Breast epithelium (tissue), 3 donors: ENCODE measurements around the gene ZNF132.

Source experiments
- POLR2A ChIP-seq: fragments of 450-650 bp; IDR thresholded peaks from one replicate; pipeline ENCODE4 v1.6.1; 2016; ENCODE audit warnings: antibody characterized with exemption, mild to moderate bottlenecking, moderate library complexity
- POLR2AphosphoS5 ChIP-seq, 3 donors: sonication (generic); formaldehyde crosslinking; IDR thresholded peaks; one replicate each; pipeline ENCODE4 v1.6.1; 2017; ENCODE audit warnings: antibody characterized with exemption in 3 of 3
- TF ChIP-seq, protein P1 (sequence below), 3 donors: fragments of 450-650 bp; IDR thresholded peaks; one replicate each; pipeline ENCODE4 v1.5.1; 2016 to 2017; ENCODE audit warnings: antibody characterized with exemption in 3 of 3, mild to moderate bottlenecking in 3 of 3, moderate library complexity in 3 of 3

DNA sequence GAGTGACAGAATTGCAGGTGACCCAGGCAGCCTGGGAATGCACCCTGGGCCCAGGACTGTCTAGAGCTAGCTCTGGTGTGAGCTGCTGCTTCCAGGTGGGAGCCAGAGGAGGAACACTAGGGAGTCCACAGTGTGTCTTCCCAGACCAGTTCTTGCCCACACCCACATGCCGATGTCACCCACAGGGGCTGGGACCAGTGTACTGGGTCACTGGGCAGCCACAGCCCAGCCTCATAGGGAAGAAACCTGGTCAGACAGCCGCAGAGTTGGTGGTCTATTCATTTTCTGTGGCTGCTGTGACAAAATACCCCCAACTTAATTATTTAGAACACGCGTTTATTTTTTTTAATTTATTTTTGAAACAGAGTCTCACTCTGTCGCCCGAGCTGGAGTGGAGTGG lies 41.4 kb downstream of the ZNF132 start:
- TF ChIP-seq POLR2A = no peak
- TF ChIP-seq, protein P1, sequence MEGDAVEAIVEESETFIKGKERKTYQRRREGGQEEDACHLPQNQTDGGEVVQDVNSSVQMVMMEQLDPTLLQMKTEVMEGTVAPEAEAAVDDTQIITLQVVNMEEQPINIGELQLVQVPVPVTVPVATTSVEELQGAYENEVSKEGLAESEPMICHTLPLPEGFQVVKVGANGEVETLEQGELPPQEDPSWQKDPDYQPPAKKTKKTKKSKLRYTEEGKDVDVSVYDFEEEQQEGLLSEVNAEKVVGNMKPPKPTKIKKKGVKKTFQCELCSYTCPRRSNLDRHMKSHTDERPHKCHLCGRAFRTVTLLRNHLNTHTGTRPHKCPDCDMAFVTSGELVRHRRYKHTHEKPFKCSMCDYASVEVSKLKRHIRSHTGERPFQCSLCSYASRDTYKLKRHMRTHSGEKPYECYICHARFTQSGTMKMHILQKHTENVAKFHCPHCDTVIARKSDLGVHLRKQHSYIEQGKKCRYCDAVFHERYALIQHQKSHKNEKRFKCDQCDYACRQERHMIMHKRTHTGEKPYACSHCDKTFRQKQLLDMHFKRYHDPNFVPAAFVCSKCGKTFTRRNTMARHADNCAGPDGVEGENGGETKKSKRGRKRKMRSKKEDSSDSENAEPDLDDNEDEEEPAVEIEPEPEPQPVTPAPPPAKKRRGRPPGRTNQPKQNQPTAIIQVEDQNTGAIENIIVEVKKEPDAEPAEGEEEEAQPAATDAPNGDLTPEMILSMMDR (IDR thresholded peaks at IDR 0.05) = no peak
- no peak for TF ChIP-seq POLR2AphosphoS5 (IDR thresholded peaks at IDR 0.05)
